Panc1 (cell line): ENCODE data around the gene PCDHA7. TPM values are rescaled to one million over a fixed set of nuclear protein-coding genes. Genes with fewer than 3 reads are reported as not detected.

Experiments
- ATAC-seq: fragments of 200-7000 bp; cut with Tn5 transposase; 2 replicates; pipeline ENCODE4 v1.9.1; 2020; ENCODE audit warnings: mild to moderate bottlenecking, moderate library complexity
- BruUV-seq: library from RNA; stranded (reverse); fragments of 400-500 nt; replicated peaks from 2 replicates; lab custom pipeline; 2021; lab: Mats Ljungman, UMichigan
- CTCF ChIA-PET: fragments of 300-600 bp; sonication (Branson Sonifier 250); formaldehyde crosslinking; loops from one replicate; lab custom pipeline; 2022; ENCODE audit warnings: antibody characterized with exemption; lab: Charles Lee
- POLR2A ChIA-PET: fragments of 300-600 bp; sonication (Branson Sonifier 250); formaldehyde crosslinking; loops from one replicate; lab custom pipeline; 2022; ENCODE audit warnings: antibody characterized with exemption; lab: Charles Lee
- DNase-seq: peaks from one replicate; pipeline ENCODE4 v3.0.0-alpha.2; 2010; ENCODE audit warnings: low read depth, low spot score
- H3K27ac ChIP-seq: 2 replicates; pipeline ENCODE4 v1.5.1; 2011; ENCODE audit warnings: mild to moderate bottlenecking, low read length, inconsistent platforms
- H3K27me3 ChIP-seq: fragments of 200-500 bp; sonication (Bioruptor generic); 2 replicates; pipeline ENCODE4 v1.6.0; 2014; ENCODE audit warnings: low read length, inconsistent platforms; ENCODE audit not compliant: control insufficient read depth, insufficient read depth
- H3K36me3 ChIP-seq: fragments of 200-500 bp; sonication (Bioruptor generic); 2 replicates; pipeline ENCODE4 v1.5.1; 2014; ENCODE audit warnings: inconsistent platforms, mild to moderate bottlenecking, low read length, moderate library complexity; ENCODE audit not compliant: control insufficient read depth, insufficient read depth
- H3K4me1 ChIP-seq: 2 replicates; pipeline ENCODE4 v1.5.1; 2011; ENCODE audit warnings: inconsistent platforms, mild to moderate bottlenecking, low read length, moderate library complexity; ENCODE audit not compliant: control insufficient read depth, insufficient read depth
- H3K4me3 ChIP-seq, 2 experiments: 2 replicates each; pipeline ENCODE4 v1.5.1; 2011 to 2012; ENCODE audit warnings: low read depth in 2 of 2, low read length in 2 of 2, mild to moderate bottlenecking in 2 of 2, inconsistent platforms in 1 of 2, moderate library complexity in 1 of 2
- H3K9me3 ChIP-seq: fragments of 200-500 bp; sonication (Bioruptor generic); 2 replicates; pipeline ENCODE4 v1.5.1; 2014; ENCODE audit warnings: low read depth, mild to moderate bottlenecking, inconsistent platforms, low read length, moderate library complexity; ENCODE audit not compliant: control insufficient read depth, insufficient read depth
- CTCF ChIP-seq: fragments of 450-650 bp; IDR thresholded peaks from 2 replicates; pipeline ENCODE4 v1.5.1; 2017; ENCODE audit warnings: mild to moderate bottlenecking
- POLR2AphosphoS5 ChIP-seq: IDR thresholded peaks from 2 replicates; pipeline ENCODE4 v1.6.1; 2012; ENCODE audit warnings: mild to moderate bottlenecking, low read depth, low read length, moderate library complexity
- REST ChIP-seq, 2 experiments: IDR thresholded peaks; 2 replicates each; pipeline ENCODE4 v1.6.1; 2011 to 2012; ENCODE audit warnings: low read depth in 2 of 2, control low read depth in 1 of 2, low read length in 1 of 2, mild to moderate bottlenecking in 1 of 2, moderate library complexity in 1 of 2; ENCODE audit not compliant: insufficient read depth in 1 of 2
- SIN3A ChIP-seq: IDR thresholded peaks from 2 replicates; pipeline ENCODE4 v1.6.1; 2012; ENCODE audit warnings: low read depth, mild to moderate bottlenecking, low read length, moderate library complexity, borderline replicate concordance; ENCODE audit not compliant: insufficient read depth
- TCF7L2 ChIP-seq: IDR thresholded peaks from 2 replicates; pipeline ENCODE4 v1.6.1; 2011; ENCODE audit warnings: mild to moderate bottlenecking, low read depth, low read length, inconsistent platforms
- in situ Hi-C: cut with HindIII; loops from 2 replicates; pipeline ENCODE4 v1.10.0; 2016; ENCODE audit warnings: low sequenced_read_pairs, low pct_unique_long_range_greater_than_20kb
- intact Hi-C: fragments of 100-400 bp; cut with micrococcal nuclease; formaldehyde crosslinking; loops from one replicate; pipeline ENCODE4 v1.10.0; 2022; ENCODE audit not compliant: unreplicated experiment
- total RNA-seq: library from RNA; stranded (reverse); gene quantifications from one replicate; pipeline ENCODE4 v1.2.1, GENCODE V29; 2021; ENCODE audit not compliant: unreplicated experiment

The PCDHA7 gene
- total RNA-seq, 1 experiment from 2014 or later: 0.15 TPM

- no peak within 1 kb of the TSS for H3K27ac ChIP-seq
- peak within 1 kb of the TSS; percentile 37 to 50 for H3K4me3 ChIP-seq
- no peaks in the 10 kb centered on the region for H3K27me3 ChIP-seq
- intact Hi-C loops: loop anchor here (1.0 kb wide), 1 partner anchor 200 kb away; no protein-coding TSS in a partner anchor
- no peak for DNase-seq
- BruUV-seq: no TSS peak
- no peaks in the 10 kb centered on the region for H3K36me3 ChIP-seq
- ATAC-seq: peak; percentile 78
- ChIA-PET POLR2A (no interaction called here), CTCF (interaction anchor here (0.6 to 1.3 kb wide), 4 partner anchors 14 to 200 kb away, joined by 3 to 7 read pairs (median 4); no protein-coding TSS in a partner anchor)
- in situ Hi-C loops: no loop called here
- no peaks in the 10 kb centered on the region for H3K4me1 ChIP-seq
- TF ChIP-seq REST (IDR thresholded peaks at IDR 0.05; ENCODE audit: insufficient read depth in 1 of 2, low read depth in 2 of 2, low read length in 1 of 2) (no peak), TCF7L2 (no peak), SIN3A (no peak), POLR2AphosphoS5 (no peak), CTCF (peak; percentile 71)
- H3K9me3 ChIP-seq: no peaks in the 10 kb centered on the region
Observed at GRCh38 chr5:140840978-140841962, 7.2 kb downstream of the PCDHA7 start, which contains the start of gene PCDHA8. TSS of gene PCDHA8 (plus strand) at chr5:140841187. CDS start at chr5:140841322, 135 bp downstream.

- in situ Hi-C loops (no loop called here), intact Hi-C loops (no loop called here)
- TF ChIP-seq REST (IDR thresholded peaks at IDR 0.05; ENCODE audit: insufficient read depth in 1 of 2, low read depth in 2 of 2, low read length in 1 of 2) (no peak), TCF7L2 (no peak), POLR2AphosphoS5 (no peak), CTCF (no peak), SIN3A (no peak)
- H3K36me3 ChIP-seq: no peaks in the 10 kb centered on the region
- no peaks in the 10 kb centered on the region for H3K27me3 ChIP-seq
- ChIA-PET CTCF (no interaction called here), POLR2A (no interaction called here)
- no peaks in the 10 kb centered on the region for H3K4me1 ChIP-seq
- BruUV-seq: no TSS peak
- ATAC-seq: no peak
- H3K27ac ChIP-seq: no peak overlapping the region
- no peak for DNase-seq
- H3K9me3 ChIP-seq: no peaks in the 10 kb centered on the region
- H3K4me3 ChIP-seq: no peak overlapping the region
Observed at GRCh38 chr5:140842798-140843733, 9.0 kb downstream of the PCDHA7 start.
